CD4-positive, alpha-beta T cell treated with Interleukin-4 for 4 hours (primary cell): Measurements from ENCODE around the gene CDK18.

Source experiments
- DNase-seq: peaks from one replicate; pipeline ENCODE4 v3.0.0-alpha.2; 2020

The CDK18 gene

DNA sequence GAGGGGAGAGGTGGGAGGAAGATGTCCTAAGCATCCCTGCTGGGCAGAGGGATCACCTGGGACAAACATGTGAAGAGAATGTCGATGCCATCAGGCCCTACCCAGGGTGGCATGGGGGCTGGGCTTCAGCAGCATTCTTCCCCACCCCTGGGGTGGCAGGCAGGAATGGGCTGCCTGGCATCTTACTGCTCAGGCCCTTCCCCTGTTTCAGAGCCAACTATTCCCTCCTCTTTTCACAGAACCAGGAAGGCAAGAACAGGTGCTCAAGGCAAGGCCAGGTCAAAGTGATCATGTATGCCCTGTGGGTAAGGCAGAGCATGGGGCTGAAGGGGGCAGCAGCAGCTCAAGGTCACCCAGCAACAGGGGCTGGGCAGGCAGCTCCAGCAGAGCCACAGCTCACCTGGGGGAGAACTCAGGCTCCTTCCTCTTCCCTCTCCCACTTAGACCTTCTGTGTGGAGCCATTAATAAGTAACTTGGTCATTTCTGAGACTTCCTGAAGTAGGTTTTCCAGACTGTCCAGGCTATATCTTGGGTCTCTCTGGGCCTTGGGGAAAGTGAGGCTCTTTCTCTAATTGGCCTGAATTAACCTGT is 70.9 kb downstream of the CDK18 start:
- no peak for DNase-seq

GRCh38 chr1:205576011-205576410 is 71.5 kb downstream of the CDK18 start:
- DNase-seq: no peak

- no peak for DNase-seq
Observed at GRCh38 chr1:205576805-205577761, 72.6 kb downstream of the CDK18 start.

- DNase-seq: no peak
Observed at GRCh38 chr1:205577874-205578658, 73.6 kb downstream of the CDK18 start.

GRCh38 chr1:205578780-205579571 is 74.5 kb downstream of the CDK18 start:
- DNase-seq: no peak

DNA sequence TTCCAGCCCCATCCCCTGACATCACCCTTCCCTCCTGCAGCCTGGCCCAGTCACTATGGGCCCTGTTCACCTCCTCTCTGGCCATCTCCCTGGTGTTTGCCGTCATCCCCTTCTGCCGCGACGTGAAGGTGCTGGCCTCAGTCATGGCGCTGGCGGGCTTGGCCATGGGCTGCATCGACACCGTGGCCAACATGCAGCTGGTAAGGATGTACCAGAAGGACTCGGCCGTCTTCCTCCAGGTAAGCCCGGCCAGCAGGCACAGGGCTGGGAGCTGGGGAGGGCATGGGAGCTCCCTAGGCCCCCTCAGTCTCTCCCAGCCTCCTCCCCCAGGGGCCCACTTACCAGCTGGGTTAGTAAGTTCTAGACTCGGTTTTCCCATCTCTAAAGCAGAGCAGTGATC is 75.2 kb downstream of the CDK18 start:
- DNase-seq: no peak

GRCh38 chr1:205580140-205580922 is 75.9 kb downstream of the CDK18 start:
- no peak for DNase-seq

DNA sequence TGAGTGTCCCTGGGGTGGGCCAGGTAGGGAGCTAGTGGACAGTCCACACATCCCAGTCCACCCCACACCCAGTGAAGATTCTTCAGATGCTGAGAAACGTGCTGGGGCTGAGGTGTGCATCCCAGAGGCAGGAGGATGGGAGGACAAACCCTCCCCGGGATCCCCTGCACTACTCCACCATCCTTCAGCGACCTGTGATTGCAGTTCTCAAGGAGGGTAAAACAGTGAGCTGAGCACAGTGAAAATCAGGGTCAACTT is 76.4 kb downstream of the CDK18 start:
- no peak for DNase-seq

- no peak for DNase-seq
Observed at GRCh38 chr1:205581321-205581980, 77.0 kb downstream of the CDK18 start.

GRCh38 chr1:205582046-205582445 is 77.6 kb downstream of the CDK18 start:
- DNase-seq: no peak
